Osteoblast (primary cell): ENCODE measurements around the gene PKN3. TPM values are rescaled to one million over a fixed set of nuclear protein-coding genes. Genes with fewer than 3 reads are reported as not detected.
A peak's percentile ranks its signal among the peaks of the same experiment; 100 is the strongest.
"Not testable (repeated sequence)": the region's sequence is repeated elsewhere in the genome, so short reads cannot be mapped to it uniquely, and the experiment has no call there.

Experiments used
- DNase-seq: peaks from one replicate; pipeline ENCODE4 v3.0.0; 2011; ENCODE audit warnings: low spot score, mixed read lengths; ENCODE audit not compliant: insufficient read length; ENCODE audit errors: missing footprints
- H2AFZ ChIP-seq: 2 replicates; pipeline ENCODE4 v1.6.0; 2011; ENCODE audit warnings: mild to moderate bottlenecking, low read length
- H3K27ac ChIP-seq: 2 replicates; pipeline ENCODE4 v1.5.1; 2011; ENCODE audit warnings: mild to moderate bottlenecking, low read depth, low read length, moderate library complexity
- H3K27me3 ChIP-seq: 2 replicates; pipeline ENCODE4 v1.6.0; 2012; ENCODE audit warnings: mild to moderate bottlenecking, control low read depth, inconsistent platforms, low read length, moderate library complexity; ENCODE audit not compliant: insufficient read depth
- H3K36me3 ChIP-seq: 2 replicates; pipeline ENCODE4 v1.5.1; 2011; ENCODE audit warnings: mild to moderate bottlenecking, low read length, control low read depth, moderate library complexity; ENCODE audit not compliant: insufficient read depth
- H3K4me1 ChIP-seq: 2 replicates; pipeline ENCODE4 v1.5.1; 2011; ENCODE audit warnings: mild to moderate bottlenecking, low read length, control low read depth, moderate library complexity; ENCODE audit not compliant: insufficient read depth
- H3K4me2 ChIP-seq: 2 replicates; pipeline ENCODE4 v1.6.0; 2011; ENCODE audit warnings: mild to moderate bottlenecking, low read length; ENCODE audit not compliant: insufficient read depth
- H3K4me3 ChIP-seq: fragments of 200-600 bp; sonication (generic); 3 replicates; pipeline ENCODE4 v1.5.1; 2012; ENCODE audit warnings: mild to moderate bottlenecking, low read length, inconsistent platforms; ENCODE audit not compliant: insufficient read depth
- H3K79me2 ChIP-seq: 2 replicates; pipeline ENCODE4 v1.6.0; 2012; ENCODE audit warnings: mild to moderate bottlenecking, low read length, control low read depth, inconsistent platforms; ENCODE audit not compliant: insufficient read depth
- H3K9me3 ChIP-seq: 2 replicates; pipeline ENCODE4 v1.5.1; 2011; ENCODE audit warnings: low read depth, low read length, control low read depth
- H4K20me1 ChIP-seq: 2 replicates; pipeline ENCODE4 v1.6.0; 2012; ENCODE audit warnings: mild to moderate bottlenecking, low read length, control low read depth; ENCODE audit not compliant: insufficient read depth
- CTCF ChIP-seq: IDR thresholded peaks from 2 replicates; pipeline ENCODE4 v1.5.1; 2011; ENCODE audit warnings: mild to moderate bottlenecking, low read depth, low read length, moderate library complexity; ENCODE audit errors: extremely low read depth
- total RNA-seq: library from RNA; depleted of rRNA; stranded (reverse); fragments of >200 nt; gene quantifications from 2 replicates; pipeline ENCODE4 v1.2.3, GENCODE V29; 2012

The PKN3 gene
- total RNA-seq, 1 donor: 4.3 TPM

- Histone ChIP-seq H3K27ac (peak overlapping the region; percentile 99), H3K36me3 (no peaks in the 10 kb centered on the region), H3K4me1 (peaks cover 2% of the 10 kb centered on the region), H4K20me1 (no peaks in the 10 kb centered on the region), H3K9me3 (no peaks in the 10 kb centered on the region), H3K79me2 (no peaks in the 10 kb centered on the region), H3K4me2 (peak overlapping the region; percentile 97), H3K27me3 (no peaks in the 10 kb centered on the region), H2AFZ (peak overlapping the region; percentile 97), H3K4me3 (peak overlapping the region; percentile 93)
- TF ChIP-seq CTCF: no peak
- no peak for DNase-seq
Measured at GRCh38 chr9:128657344-128657704, 45.0 kb upstream of the PKN3 start.

GRCh38 chr9:128657796-128658195 lies 44.5 kb upstream of the PKN3 start:
- peaks cover 2% of the 10 kb centered on the region for H3K4me1 ChIP-seq
- H2AFZ ChIP-seq: no peak overlapping the region
- H3K79me2 ChIP-seq: no peaks in the 10 kb centered on the region
- H3K4me2 ChIP-seq: no peak overlapping the region
- H4K20me1 ChIP-seq: no peaks in the 10 kb centered on the region
- no peaks in the 10 kb centered on the region for H3K27me3 ChIP-seq
- no peaks in the 10 kb centered on the region for H3K9me3 ChIP-seq
- no peak overlapping the region for H3K27ac ChIP-seq
- no peaks in the 10 kb centered on the region for H3K36me3 ChIP-seq
- no peak for DNase-seq
- no peak for TF ChIP-seq CTCF
- no peak overlapping the region for H3K4me3 ChIP-seq

GRCh38 chr9:128666481-128666941 lies 35.8 kb upstream of the PKN3 start:
- not testable (repeated sequence) for H3K9me3 ChIP-seq, DNase-seq, H3K4me1 ChIP-seq, H3K79me2 ChIP-seq, H3K27me3 ChIP-seq, H2AFZ ChIP-seq, H4K20me1 ChIP-seq, H3K36me3 ChIP-seq, H3K4me3 ChIP-seq, H3K4me2 ChIP-seq, H3K27ac ChIP-seq

GRCh38 chr9:128669786-128670185 lies 32.5 kb upstream of the PKN3 start:
- TF ChIP-seq CTCF: no peak

More at GRCh38 chr9:128669786-128670185, 32.5 kb upstream of the PKN3 start:
- Histone ChIP-seq H3K9me3 (no peaks in the 10 kb centered on the region), H3K36me3 (no peaks in the 10 kb centered on the region), H3K4me2 (no peak overlapping the region), H3K79me2 (no peaks in the 10 kb centered on the region), H4K20me1 (no peaks in the 10 kb centered on the region), H3K4me1 (no peaks in the 10 kb centered on the region), H3K27me3 (no peaks in the 10 kb centered on the region), H3K27ac (no peak overlapping the region), H3K4me3 (no peak overlapping the region), H2AFZ (no peak overlapping the region)
- no peak for DNase-seq
